ENCODE measurements around the gene ATP5IF1.
A peak's percentile ranks its signal among the peaks of the same experiment; 100 is the strongest.

ATP5IF1 gene

GRCh38 chr1:28213315-28213714, 22.6 kb upstream of the ATP5IF1 start:
- Mint-ChIP-seq H3K4me3 (no peak overlapping the region), H3K9me3 (no peaks in the 10 kb centered on the region), H3K27me3 (no peaks in the 10 kb centered on the region), H3K36me3 (peaks cover 24% of the 10 kb centered on the region), H3K27ac (no peak overlapping the region), H3K4me1 (peaks cover 6% of the 10 kb centered on the region)
- no peak for ATAC-seq

GRCh38 chr1:28229089-28229488, 6.8 kb upstream of the ATP5IF1 start:
- no peak for ATAC-seq
- Mint-ChIP-seq H3K4me3 (no peak overlapping the region), H3K4me1 (peaks cover 31% of the 10 kb centered on the region), H3K9me3 (no peaks in the 10 kb centered on the region), H3K36me3 (peaks cover 24% of the 10 kb centered on the region), H3K27me3 (no peaks in the 10 kb centered on the region), H3K27ac (no peak overlapping the region)

- no peaks in the 10 kb centered on the region for H3K9me3 Mint-ChIP-seq
- ATAC-seq: no peak
- H3K36me3 Mint-ChIP-seq: peaks cover 18% of the 10 kb centered on the region
- H3K27me3 Mint-ChIP-seq: no peaks in the 10 kb centered on the region
- no peak overlapping the region for H3K27ac Mint-ChIP-seq
- H3K4me1 Mint-ChIP-seq: peaks cover 33% of the 10 kb centered on the region
- H3K4me3 Mint-ChIP-seq: no peak overlapping the region
These were observed 5.9 kb upstream of the ATP5IF1 start for GRCh38 chr1:28229996-28230395.

- Mint-ChIP-seq H3K36me3 (peaks cover 11% of the 10 kb centered on the region), H3K4me1 (peaks cover 33% of the 10 kb centered on the region), H3K27me3 (no peaks in the 10 kb centered on the region), H3K9me3 (no peaks in the 10 kb centered on the region), H3K4me3 (peak within 1 kb of the TSS; percentile 96), H3K27ac (peak within 1 kb of the TSS; percentile 95)
- ATAC-seq: peak; percentile 81
These were observed 3.2 kb upstream of the ATP5IF1 start, which contains the start of gene DNAJC8 for GRCh38 chr1:28232558-28233263. TSS of gene DNAJC8 (minus strand) at chr1:28233029. CDS start at chr1:28232998, 31 bp downstream.

- ATAC-seq: no peak
- Mint-ChIP-seq H3K27ac (peak overlapping the region; percentile 95), H3K4me1 (peaks cover 33% of the 10 kb centered on the region), H3K27me3 (no peaks in the 10 kb centered on the region), H3K36me3 (peaks cover 9% of the 10 kb centered on the region), H3K4me3 (peak overlapping the region; percentile 39), H3K9me3 (no peaks in the 10 kb centered on the region)
These were observed 2.7 kb upstream of the ATP5IF1 start for GRCh38 chr1:28233264-28233606.

GRCh38 chr1:28236656-28237322, 865 bp downstream of the ATP5IF1 start:
- peaks cover 21% of the 10 kb centered on the region for H3K4me1 Mint-ChIP-seq
- peaks cover 5% of the 10 kb centered on the region for H3K36me3 Mint-ChIP-seq
- H3K9me3 Mint-ChIP-seq: no peaks in the 10 kb centered on the region
- no peak overlapping the region for H3K27ac Mint-ChIP-seq
- no peaks in the 10 kb centered on the region for H3K27me3 Mint-ChIP-seq
- no peak for ATAC-seq
- H3K4me3 Mint-ChIP-seq: no peak overlapping the region

GRCh38 chr1:28239004-28239403, 3.1 kb downstream of the ATP5IF1 start:
- no peak for ATAC-seq
- Mint-ChIP-seq H3K27me3 (no peaks in the 10 kb centered on the region), H3K27ac (no peak overlapping the region), H3K4me1 (peaks cover 15% of the 10 kb centered on the region), H3K9me3 (no peaks in the 10 kb centered on the region), H3K4me3 (no peak overlapping the region), H3K36me3 (no peaks in the 10 kb centered on the region)

GRCh38 chr1:28240024-28240423, 4.1 kb downstream of the ATP5IF1 start:
- H3K4me3 Mint-ChIP-seq: no peak overlapping the region
- H3K4me1 Mint-ChIP-seq: peaks cover 22% of the 10 kb centered on the region
- H3K27me3 Mint-ChIP-seq: no peaks in the 10 kb centered on the region
- no peaks in the 10 kb centered on the region for H3K9me3 Mint-ChIP-seq
- no peaks in the 10 kb centered on the region for H3K36me3 Mint-ChIP-seq
- no peak for ATAC-seq
- no peak overlapping the region for H3K27ac Mint-ChIP-seq

- no peaks in the 10 kb centered on the region for H3K27me3 Mint-ChIP-seq
- peaks cover 33% of the 10 kb centered on the region for H3K4me1 Mint-ChIP-seq
- H3K27ac Mint-ChIP-seq: no peak overlapping the region
- no peaks in the 10 kb centered on the region for H3K36me3 Mint-ChIP-seq
- no peak for ATAC-seq
- no peak overlapping the region for H3K4me3 Mint-ChIP-seq
- no peaks in the 10 kb centered on the region for H3K9me3 Mint-ChIP-seq
These were observed 5.8 kb downstream of the ATP5IF1 start for GRCh38 chr1:28241638-28242241.

- H3K9me3 Mint-ChIP-seq: no peaks in the 10 kb centered on the region
- no peaks in the 10 kb centered on the region for H3K27me3 Mint-ChIP-seq
- no peaks in the 10 kb centered on the region for H3K36me3 Mint-ChIP-seq
- H3K4me3 Mint-ChIP-seq: no peak overlapping the region
- ATAC-seq: no peak
- peak overlapping the region; percentile 85 for H3K27ac Mint-ChIP-seq
- peaks cover 51% of the 10 kb centered on the region for H3K4me1 Mint-ChIP-seq
These were observed 7.9 kb downstream of the ATP5IF1 start for GRCh38 chr1:28243685-28244311.

- Mint-ChIP-seq H3K27me3 (no peaks in the 10 kb centered on the region), H3K27ac (peak overlapping the region; percentile 85), H3K36me3 (no peaks in the 10 kb centered on the region), H3K4me1 (peaks cover 60% of the 10 kb centered on the region), H3K4me3 (peak overlapping the region; percentile 60), H3K9me3 (no peaks in the 10 kb centered on the region)
- ATAC-seq: no peak
These were observed 8.8 kb downstream of the ATP5IF1 start for GRCh38 chr1:28244549-28245251.

- Mint-ChIP-seq H3K4me1 (peaks cover 63% of the 10 kb centered on the region), H3K27ac (peak overlapping the region; percentile 100), H3K36me3 (no peaks in the 10 kb centered on the region), H3K4me3 (peak overlapping the region; percentile 100), H3K27me3 (no peaks in the 10 kb centered on the region), H3K9me3 (no peaks in the 10 kb centered on the region)
- no peak for ATAC-seq
These were observed 10.5 kb downstream of the ATP5IF1 start for GRCh38 chr1:28246427-28246832.

- Mint-ChIP-seq H3K36me3 (no peaks in the 10 kb centered on the region), H3K4me1 (peaks cover 61% of the 10 kb centered on the region), H3K4me3 (peak overlapping the region; percentile 100), H3K27me3 (no peaks in the 10 kb centered on the region), H3K27ac (peak overlapping the region; percentile 100), H3K9me3 (no peaks in the 10 kb centered on the region)
- ATAC-seq: no peak
These were observed 11.8 kb downstream of the ATP5IF1 start for GRCh38 chr1:28247612-28248272.

- ATAC-seq: peak; percentile 44
- Mint-ChIP-seq H3K4me1 (peaks cover 57% of the 10 kb centered on the region), H3K36me3 (no peaks in the 10 kb centered on the region), H3K27me3 (no peaks in the 10 kb centered on the region), H3K9me3 (no peaks in the 10 kb centered on the region), H3K4me3 (peak overlapping the region; percentile 100), H3K27ac (peak overlapping the region; percentile 100)
These were observed 12.5 kb downstream of the ATP5IF1 start for GRCh38 chr1:28248273-28249012.
